ENCODE measurements around the gene ZBTB43.

GRCh38 chr9:126862104-126862761 is 57.4 kb downstream of the ZBTB43 start:
- TF ChIP-seq CTCF (IDR thresholded peaks at IDR 0.05; ENCODE audit: insufficient read depth, low read length, poor library complexity, severe bottlenecking) (no peak), EZH2phosphoT487 (conservative IDR thresholded peaks at IDR 0.05; ENCODE audit: low read length) (no peak)
